Transverse colon (tissue), 4 donors: ENCODE results near the gene TRABD. TPM values are rescaled to one million over a fixed set of nuclear protein-coding genes. Genes with fewer than 3 reads are reported as not detected.

Experiments
- DNase-seq: peaks from one replicate; pipeline ENCODE4 v3.0.0-alpha.2; 2019
- H3K27ac ChIP-seq, 4 donors: fragments of 200-600 bp; sonication (generic); 2 replicates each; pipeline ENCODE4 v1.5.1; 2016 to 2018; ENCODE audit warnings: inconsistent platforms in 4 of 4
- H3K27me3 ChIP-seq: fragments of 200-600 bp; sonication (generic); 2 replicates; pipeline ENCODE4 v1.5.1; 2017; ENCODE audit warnings: inconsistent platforms
- H3K36me3 ChIP-seq, 4 donors: fragments of 200-600 bp; sonication (generic); 2 replicates each; pipeline ENCODE4 v1.5.1; 2017 to 2019; ENCODE audit warnings: inconsistent platforms in 4 of 4
- H3K4me1 ChIP-seq, 4 donors: fragments of 200-600 bp; sonication (generic); 2 replicates each; pipeline ENCODE4 v1.5.1; 2017 to 2020; ENCODE audit warnings: inconsistent platforms in 4 of 4
- H3K4me3 ChIP-seq, 4 donors: fragments of 200-600 bp; sonication (generic); 1 replicate in 1 of 4; 2 replicates in 3 of 4; pipeline versions ENCODE4 v1.5.1 to v1.6.1; 2017 to 2019; ENCODE audit warnings: inconsistent platforms in 4 of 4
- H3K9me3 ChIP-seq, 2 donors: fragments of 200-600 bp; sonication (generic); 2 replicates each; pipeline ENCODE4 v1.5.1; 2017 to 2019; ENCODE audit warnings: inconsistent platforms in 2 of 2
- CTCF ChIP-seq, 5 experiments: fragments of 200-600 bp in 3 of 5; fragments of 450-650 bp in 2 of 5; sonication (generic) in 3 of 5; IDR thresholded peaks; 1 replicate in 2 of 5; 2 replicates in 3 of 5; pipeline ENCODE4 v1.5.1; 2016 to 2017; ENCODE audit warnings: antibody characterized with exemption in 5 of 5, inconsistent platforms in 3 of 5, mild to moderate bottlenecking in 2 of 5, moderate library complexity in 1 of 5
- EP300 ChIP-seq: sonication (generic); formaldehyde crosslinking; IDR thresholded peaks from one replicate; pipeline ENCODE4 v1.6.1; 2017; ENCODE audit warnings: antibody characterized with exemption, low read depth
- POLR2A ChIP-seq: fragments of 450-650 bp; IDR thresholded peaks from one replicate; pipeline ENCODE4 v1.6.1; 2016; ENCODE audit warnings: antibody characterized with exemption, mild to moderate bottlenecking, moderate library complexity
- POLR2AphosphoS5 ChIP-seq, 3 donors: sonication (generic); formaldehyde crosslinking; IDR thresholded peaks; one replicate each; pipeline ENCODE4 v1.6.1; 2016; ENCODE audit warnings: antibody characterized with exemption in 3 of 3
- WGBS, 2 donors: methylation state at CpG; one replicate each; pipeline ENCODE4 v1.1.5; 2018; ENCODE audit warnings: low coverage in 1 of 2; 5-methylcytosine and 5-hydroxymethylcytosine counted together
- in situ Hi-C, 4 donors: fragments of 200-750 bp; cut with MboI; loops; one replicate each; pipeline versions ENCODE4 v1.15.0 to v1.15.1; 2017; ENCODE audit warnings: low sequenced_read_pairs in 3 of 4, low pct_ligation_motif_present in 1 of 4, low pct_unique_long_range_greater_than_20kb in 1 of 4
- intact Hi-C: fragments of 100-400 bp; cut with DNase I; formaldehyde crosslinking; loops from one replicate; pipeline ENCODE4 v1.15.1; 2023; ENCODE audit warnings: low total_unique reads
- total RNA-seq, 4 donors: library from RNA; depleted of rRNA; stranded (reverse); fragments of >200 nt; gene quantifications; one replicate each; pipeline ENCODE4 v1.1.0, GENCODE V29; 2016

TRABD gene
- total RNA-seq, 4 donors from 2014 or later, result 40.6 to 109 (median 69.4) TPM

GRCh38 chr22:50186181-50186714, 535 bp downstream of the TRABD start:
- H3K9me3 ChIP-seq, result no peaks in the 10 kb centered on the region
- intact Hi-C loops (no loop called here), in situ Hi-C loops (no loop called here)
- H3K27ac ChIP-seq, result peak overlapping the region; percentile 81 to 93 (median 84)
- peaks cover 36 to 63% (median 56%) of the 10 kb centered on the region in 4 donors for H3K4me1 ChIP-seq
- H3K4me3 ChIP-seq, result peak overlapping the region; percentile 49 to 80 (median 76)
- 0% methylated on average over 7 of the region's 47 CpGs; no CpG with 5 or more reads in 1 of the 2 donors for WGBS, 2 donors
- no peaks in the 10 kb centered on the region for H3K27me3 ChIP-seq
- TF ChIP-seq CTCF (IDR thresholded peaks at IDR 0.05) (no peak), POLR2A (no peak), POLR2AphosphoS5 (IDR thresholded peaks at IDR 0.05) (no peak), EP300 (no peak)
- no peak for DNase-seq
- H3K36me3 ChIP-seq, result no peaks in the 10 kb centered on the region

GRCh38 chr22:50186761-50187523, 1.2 kb downstream of the TRABD start:
- DNase-seq, result peak; percentile 78
- peak overlapping the region; percentile 81 to 93 (median 84) for H3K27ac ChIP-seq
- 15% methylated on average over 17 of the region's 26 CpGs; no CpG with 5 or more reads in 1 of the 2 donors for WGBS, 2 donors
- peaks cover 38 to 69% (median 62%) of the 10 kb centered on the region in 4 donors for H3K4me1 ChIP-seq
- no peak for TF ChIP-seq CTCF (IDR thresholded peaks at IDR 0.05)
- peak; percentile 24 for TF ChIP-seq POLR2A
- no peak for TF ChIP-seq EP300
- TF ChIP-seq POLR2AphosphoS5 (IDR thresholded peaks at IDR 0.05), result no peak
- peak overlapping the region; percentile 49 to 80 (median 76) for H3K4me3 ChIP-seq
- intact Hi-C loops, result no loop called here
- in situ Hi-C loops, result no loop called here
- no peaks in the 10 kb centered on the region for H3K27me3 ChIP-seq
- no peaks in the 10 kb centered on the region for H3K36me3 ChIP-seq
- H3K9me3 ChIP-seq, result no peaks in the 10 kb centered on the region

GRCh38 chr22:50188356-50188755, 2.6 kb downstream of the TRABD start:
- Histone ChIP-seq H3K27ac (peak overlapping the region in 1 of 4 donors; percentile 93), H3K4me3 (no peak overlapping the region), H3K36me3 (no peaks in the 10 kb centered on the region), H3K4me1 (peaks cover 40 to 79% (median 69%) of the 10 kb centered on the region in 4 donors), H3K9me3 (no peaks in the 10 kb centered on the region), H3K27me3 (no peaks in the 10 kb centered on the region)
- intact Hi-C loops (no loop called here), in situ Hi-C loops (no loop called here)
- no peak for DNase-seq
- TF ChIP-seq POLR2A, result no peak
- no peak for TF ChIP-seq CTCF (IDR thresholded peaks at IDR 0.05)
- TF ChIP-seq EP300, result no peak
- no peak for TF ChIP-seq POLR2AphosphoS5 (IDR thresholded peaks at IDR 0.05)
- WGBS, 2 donors, result 89% methylated on average over 11 of the region's 11 CpGs; no CpG with 5 or more reads in 1 of the 2 donors

- no peak overlapping the region for H3K4me3 ChIP-seq
- DNase-seq, result peak; percentile 59
- no peaks in the 10 kb centered on the region for H3K9me3 ChIP-seq
- H3K27me3 ChIP-seq, result no peaks in the 10 kb centered on the region
- intact Hi-C loops (no loop called here), in situ Hi-C loops (no loop called here)
- H3K4me1 ChIP-seq, result peaks cover 37 to 71% (median 66%) of the 10 kb centered on the region in 4 donors
- WGBS, 2 donors, result 54% methylated on average over 18 of the region's 20 CpGs; no CpG with 5 or more reads in 1 of the 2 donors
- peak overlapping the region; percentile 80 to 93 (median 88) for H3K27ac ChIP-seq
- peaks cover 0 to 2% (median under 1%) of the 10 kb centered on the region in 4 donors for H3K36me3 ChIP-seq
- no peak for TF ChIP-seq EP300
- no peak for TF ChIP-seq POLR2A
- TF ChIP-seq POLR2AphosphoS5 (IDR thresholded peaks at IDR 0.05), result no peak
- no peak for TF ChIP-seq CTCF (IDR thresholded peaks at IDR 0.05)
These were observed 3.6 kb downstream of the TRABD start for GRCh38 chr22:50189184-50189848.
